Measurements from ENCODE around the gene ADAMTSL2. TPM values are rescaled to one million over a fixed set of nuclear protein-coding genes. Genes with fewer than 3 reads are reported as not detected.
"Not testable (repeated sequence)": the region's sequence is repeated elsewhere in the genome, so short reads cannot be mapped to it uniquely, and the experiment has no call there.

Gene ADAMTSL2
- polyA plus RNA-seq, 1 donor (not counting 4 experiments of a cell fraction or from before 2014, with no cell fraction given), result not detected

DNA sequence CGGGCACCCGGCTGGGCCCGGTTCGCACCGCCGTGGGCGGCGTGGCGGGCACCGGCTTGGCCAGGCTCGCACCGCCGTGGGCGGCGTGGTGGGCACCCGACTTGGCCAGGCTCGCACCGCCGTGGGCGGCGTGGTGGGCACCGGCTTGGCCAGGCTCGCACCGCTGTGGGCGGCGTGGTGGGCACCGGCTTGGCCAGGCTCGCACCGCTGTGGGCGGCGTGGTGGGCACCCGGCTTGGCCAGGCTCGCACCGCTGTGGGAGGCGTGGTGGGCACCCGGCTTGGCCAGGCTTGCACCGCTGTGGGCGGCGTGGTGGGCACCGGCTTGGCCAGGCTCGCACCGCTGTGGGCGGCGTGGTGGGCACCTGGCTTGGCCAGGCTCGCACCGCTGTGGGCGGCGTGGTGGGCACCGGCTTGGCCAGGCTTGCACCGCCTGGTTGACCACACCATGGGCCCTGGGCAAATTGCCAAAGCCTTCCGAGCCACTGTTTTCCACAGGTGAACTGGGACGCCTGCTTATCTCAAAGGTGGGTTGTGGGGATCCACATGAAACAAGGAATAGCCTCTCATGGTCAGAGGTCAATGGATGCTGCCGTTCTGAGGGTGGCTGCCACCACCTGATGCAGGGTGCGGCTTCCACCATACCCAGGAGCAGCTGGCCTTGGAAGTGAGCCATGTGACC is 28.2 kb downstream of the ADAMTSL2 start:
- Histone ChIP-seq H3K27ac (ENCODE audit: control insufficient read depth, insufficient read depth, low read length) (no peak overlapping the region), H3K4me1 (ENCODE audit: control insufficient read depth, extremely low read depth, insufficient read depth, low read length) (peaks cover 4% of the 10 kb centered on the region), H3K27me3 (ENCODE audit: control insufficient read depth, extremely low read depth, insufficient read depth, low read length) (peaks cover 24% of the 10 kb centered on the region), H3K9me3 (ENCODE audit: control insufficient read depth, low read depth, low read length) (no peaks in the 10 kb centered on the region), H3K9ac (ENCODE audit: control insufficient read depth, extremely low read depth, insufficient read depth, low read length) (no peak overlapping the region), H3K9me1 (ENCODE audit: control insufficient read depth, extremely low read depth, insufficient read depth, low read length) (no peaks in the 10 kb centered on the region), H4K20me1 (ENCODE audit: control insufficient read depth, extremely low read depth, insufficient read depth, low read length) (no peaks in the 10 kb centered on the region), H2AFZ (ENCODE audit: control insufficient read depth, low read length) (no peak overlapping the region), H3K4me2 (ENCODE audit: control insufficient read depth, extremely low read depth, insufficient read depth, low read depth, low read length) (no peak overlapping the region), H3K79me2 (ENCODE audit: control insufficient read depth, insufficient read depth, low read length) (no peaks in the 10 kb centered on the region), H3K4me3 (ENCODE audit: control insufficient read depth in 2 of 3, extremely low read depth in 1 of 3, insufficient read depth in 2 of 3, low read depth in 1 of 3, low read length in 3 of 3) (no peak overlapping the region), H3K36me3 (ENCODE audit: control insufficient read depth in 2 of 2, extremely low read depth in 1 of 2, insufficient read depth in 2 of 2, low read length in 2 of 2) (no peaks in the 10 kb centered on the region)
- no peak for FAIRE-seq
- TF ChIP-seq, protein P1, sequence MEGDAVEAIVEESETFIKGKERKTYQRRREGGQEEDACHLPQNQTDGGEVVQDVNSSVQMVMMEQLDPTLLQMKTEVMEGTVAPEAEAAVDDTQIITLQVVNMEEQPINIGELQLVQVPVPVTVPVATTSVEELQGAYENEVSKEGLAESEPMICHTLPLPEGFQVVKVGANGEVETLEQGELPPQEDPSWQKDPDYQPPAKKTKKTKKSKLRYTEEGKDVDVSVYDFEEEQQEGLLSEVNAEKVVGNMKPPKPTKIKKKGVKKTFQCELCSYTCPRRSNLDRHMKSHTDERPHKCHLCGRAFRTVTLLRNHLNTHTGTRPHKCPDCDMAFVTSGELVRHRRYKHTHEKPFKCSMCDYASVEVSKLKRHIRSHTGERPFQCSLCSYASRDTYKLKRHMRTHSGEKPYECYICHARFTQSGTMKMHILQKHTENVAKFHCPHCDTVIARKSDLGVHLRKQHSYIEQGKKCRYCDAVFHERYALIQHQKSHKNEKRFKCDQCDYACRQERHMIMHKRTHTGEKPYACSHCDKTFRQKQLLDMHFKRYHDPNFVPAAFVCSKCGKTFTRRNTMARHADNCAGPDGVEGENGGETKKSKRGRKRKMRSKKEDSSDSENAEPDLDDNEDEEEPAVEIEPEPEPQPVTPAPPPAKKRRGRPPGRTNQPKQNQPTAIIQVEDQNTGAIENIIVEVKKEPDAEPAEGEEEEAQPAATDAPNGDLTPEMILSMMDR (optimal IDR thresholded peaks at IDR 0.05 in 1 of 3, IDR thresholded peaks at IDR 0.05 in 1 of 3, conservative IDR thresholded peaks at IDR 0.05 in 1 of 3; ENCODE audit: extremely low read depth in 1 of 3, insufficient read depth in 2 of 3, low read length in 3 of 3), result no peak
- TF ChIP-seq EZH2 (IDR thresholded peaks at IDR 0.05; ENCODE audit: low read length), result no peak
- dilution Hi-C loops (cut with MboI; ENCODE audit: extremely low pct_ligation_motif_present, low sequenced_read_pairs), result no loop called here
- DNase-seq (ENCODE audit: low read depth, low spot score), result no peak

DNA sequence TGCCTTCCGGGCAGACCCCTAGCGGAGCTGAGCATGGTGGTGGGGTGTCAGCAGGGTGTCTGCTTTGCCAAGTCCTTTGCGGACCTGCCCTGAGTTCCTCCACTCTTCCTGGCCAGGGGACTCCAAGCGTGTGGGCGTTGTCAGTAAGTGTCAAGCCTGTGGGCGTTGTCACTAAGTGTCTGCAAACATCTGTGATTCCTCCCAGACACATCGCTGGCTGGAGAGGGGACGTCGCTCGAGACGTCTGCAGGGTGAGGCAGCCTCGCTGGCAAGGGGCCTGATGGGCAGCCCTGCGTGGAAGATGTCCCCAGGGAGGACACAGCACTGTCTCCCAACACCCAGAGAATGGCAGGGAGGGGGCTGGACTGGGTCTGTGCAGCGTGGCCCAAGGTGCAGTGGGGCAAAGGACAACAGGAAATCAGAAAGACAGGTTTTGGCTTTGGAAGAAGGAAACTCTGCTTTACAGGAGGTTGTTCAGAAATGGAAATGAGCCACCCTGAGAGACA is 28.8 kb downstream of the ADAMTSL2 start:
- Histone ChIP-seq H3K27me3 (ENCODE audit: control insufficient read depth, extremely low read depth, insufficient read depth, low read length) (peaks cover 20% of the 10 kb centered on the region), H3K4me1 (ENCODE audit: control insufficient read depth, extremely low read depth, insufficient read depth, low read length) (peaks cover 4% of the 10 kb centered on the region), H3K9me1 (ENCODE audit: control insufficient read depth, extremely low read depth, insufficient read depth, low read length) (no peaks in the 10 kb centered on the region), H3K9me3 (ENCODE audit: control insufficient read depth, low read depth, low read length) (no peaks in the 10 kb centered on the region), H3K4me2 (ENCODE audit: control insufficient read depth, extremely low read depth, insufficient read depth, low read depth, low read length) (no peak overlapping the region), H3K36me3 (ENCODE audit: control insufficient read depth in 2 of 2, extremely low read depth in 1 of 2, insufficient read depth in 2 of 2, low read length in 2 of 2) (no peaks in the 10 kb centered on the region), H3K4me3 (ENCODE audit: control insufficient read depth in 2 of 3, extremely low read depth in 1 of 3, insufficient read depth in 2 of 3, low read depth in 1 of 3, low read length in 3 of 3) (no peak overlapping the region), H3K27ac (ENCODE audit: control insufficient read depth, insufficient read depth, low read length) (no peak overlapping the region), H4K20me1 (ENCODE audit: control insufficient read depth, extremely low read depth, insufficient read depth, low read length) (no peaks in the 10 kb centered on the region), H3K79me2 (ENCODE audit: control insufficient read depth, insufficient read depth, low read length) (no peaks in the 10 kb centered on the region), H2AFZ (ENCODE audit: control insufficient read depth, low read length) (no peak overlapping the region), H3K9ac (ENCODE audit: control insufficient read depth, extremely low read depth, insufficient read depth, low read length) (no peak overlapping the region)
- dilution Hi-C loops (cut with MboI; ENCODE audit: extremely low pct_ligation_motif_present, low sequenced_read_pairs), result no loop called here
- FAIRE-seq, result no peak
- no peak for TF ChIP-seq EZH2 (IDR thresholded peaks at IDR 0.05; ENCODE audit: low read length)
- TF ChIP-seq, protein P1 (optimal IDR thresholded peaks at IDR 0.05 in 1 of 3, IDR thresholded peaks at IDR 0.05 in 1 of 3, conservative IDR thresholded peaks at IDR 0.05 in 1 of 3; ENCODE audit: extremely low read depth in 1 of 3, insufficient read depth in 2 of 3, low read length in 3 of 3), result no peak
- no peak for DNase-seq (ENCODE audit: low read depth, low spot score)

DNA sequence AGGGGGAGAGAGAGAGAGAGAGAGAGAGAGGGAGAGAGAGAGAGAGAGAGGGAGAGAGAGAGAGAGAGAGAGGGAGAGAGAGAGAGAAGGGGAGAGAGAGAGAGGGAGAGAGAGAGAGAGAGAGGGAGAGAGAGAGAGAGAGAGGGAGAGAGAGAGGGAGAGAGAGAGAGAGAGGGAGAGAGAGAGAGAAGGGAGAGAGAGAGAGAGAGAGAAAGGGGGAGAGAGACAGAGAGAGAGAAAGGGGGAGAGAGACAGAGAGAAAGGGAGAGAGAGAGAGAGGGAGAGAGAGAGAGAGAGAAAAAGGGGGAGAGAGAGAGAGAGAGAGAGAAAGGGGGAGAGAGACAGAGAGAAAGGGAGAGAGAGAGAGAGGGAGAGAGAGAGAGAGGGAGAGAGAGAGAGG is 29.3 kb downstream of the ADAMTSL2 start:
- not testable (repeated sequence) for H3K27ac ChIP-seq (ENCODE audit: control insufficient read depth, insufficient read depth, low read length); H3K4me2 ChIP-seq (ENCODE audit: control insufficient read depth, extremely low read depth, insufficient read depth, low read depth, low read length); FAIRE-seq

More for the DNA sequence above, 29.3 kb downstream of the ADAMTSL2 start:
- H3K36me3 ChIP-seq (ENCODE audit: control insufficient read depth in 2 of 2, extremely low read depth in 1 of 2, insufficient read depth in 2 of 2, low read length in 2 of 2); H3K9me3 ChIP-seq (ENCODE audit: control insufficient read depth, low read depth, low read length); dilution Hi-C loops (cut with MboI; ENCODE audit: extremely low pct_ligation_motif_present, low sequenced_read_pairs); H4K20me1 ChIP-seq (ENCODE audit: control insufficient read depth, extremely low read depth, insufficient read depth, low read length); DNase-seq (ENCODE audit: low read depth, low spot score); H3K4me1 ChIP-seq (ENCODE audit: control insufficient read depth, extremely low read depth, insufficient read depth, low read length); H3K4me3 ChIP-seq (ENCODE audit: control insufficient read depth in 2 of 3, extremely low read depth in 1 of 3, insufficient read depth in 2 of 3, low read depth in 1 of 3, low read length in 3 of 3); H3K9ac ChIP-seq (ENCODE audit: control insufficient read depth, extremely low read depth, insufficient read depth, low read length); H2AFZ ChIP-seq (ENCODE audit: control insufficient read depth, low read length); H3K79me2 ChIP-seq (ENCODE audit: control insufficient read depth, insufficient read depth, low read length); H3K9me1 ChIP-seq (ENCODE audit: control insufficient read depth, extremely low read depth, insufficient read depth, low read length): not testable (repeated sequence)
- peaks cover 18% of the 10 kb centered on the region for H3K27me3 ChIP-seq (ENCODE audit: control insufficient read depth, extremely low read depth, insufficient read depth, low read length)
